Large intestine (tissue), 3 donors: Measurements from ENCODE around the gene STARD10. TPM values are rescaled to one million over a fixed set of nuclear protein-coding genes. Genes with fewer than 3 reads are reported as not detected.

Experiments used
- DNase-seq, 2 donors: peaks; one replicate each; pipeline versions ENCODE4 v3.0.0 to v3.0.0-alpha.2; 2013
- H3K27ac ChIP-seq: one replicate; pipeline ENCODE4 v1.5.1; 2013; ENCODE audit warnings: low read length
- H3K27me3 ChIP-seq: 2 replicates; pipeline ENCODE4 v1.6.1; 2013; ENCODE audit warnings: low read length; ENCODE audit not compliant: control insufficient read depth, insufficient read depth
- H3K36me3 ChIP-seq: 2 replicates; pipeline ENCODE4 v1.6.1; 2013; ENCODE audit warnings: low read length; ENCODE audit not compliant: control insufficient read depth, insufficient read depth
- H3K4me1 ChIP-seq: one replicate; pipeline ENCODE4 v1.6.1; 2013; ENCODE audit warnings: low read length; ENCODE audit not compliant: control insufficient read depth, insufficient read depth
- H3K4me3 ChIP-seq: one replicate; pipeline ENCODE4 v1.5.1; 2013; ENCODE audit warnings: low read length
- H3K9me3 ChIP-seq: one replicate; pipeline ENCODE4 v1.6.1; 2013; ENCODE audit warnings: mild to moderate bottlenecking, low read depth, low read length, moderate library complexity; ENCODE audit not compliant: control insufficient read depth
- WGBS: methylation state at CpG from one replicate; pipeline ENCODE4 v1.1.5; 2013; ENCODE audit warnings: low lambda C conversion rate; ENCODE audit not compliant: insufficient coverage; 5-methylcytosine and 5-hydroxymethylcytosine counted together
- polyA plus RNA-seq: library from polyadenylated mRNA; unstranded; fragments of 120-200 nt; gene quantifications from one replicate; pipeline ENCODE4 v1.2.1, GENCODE V29; 2013

The STARD10 gene
- polyA plus RNA-seq, 1 donor: 331 TPM

DNA sequence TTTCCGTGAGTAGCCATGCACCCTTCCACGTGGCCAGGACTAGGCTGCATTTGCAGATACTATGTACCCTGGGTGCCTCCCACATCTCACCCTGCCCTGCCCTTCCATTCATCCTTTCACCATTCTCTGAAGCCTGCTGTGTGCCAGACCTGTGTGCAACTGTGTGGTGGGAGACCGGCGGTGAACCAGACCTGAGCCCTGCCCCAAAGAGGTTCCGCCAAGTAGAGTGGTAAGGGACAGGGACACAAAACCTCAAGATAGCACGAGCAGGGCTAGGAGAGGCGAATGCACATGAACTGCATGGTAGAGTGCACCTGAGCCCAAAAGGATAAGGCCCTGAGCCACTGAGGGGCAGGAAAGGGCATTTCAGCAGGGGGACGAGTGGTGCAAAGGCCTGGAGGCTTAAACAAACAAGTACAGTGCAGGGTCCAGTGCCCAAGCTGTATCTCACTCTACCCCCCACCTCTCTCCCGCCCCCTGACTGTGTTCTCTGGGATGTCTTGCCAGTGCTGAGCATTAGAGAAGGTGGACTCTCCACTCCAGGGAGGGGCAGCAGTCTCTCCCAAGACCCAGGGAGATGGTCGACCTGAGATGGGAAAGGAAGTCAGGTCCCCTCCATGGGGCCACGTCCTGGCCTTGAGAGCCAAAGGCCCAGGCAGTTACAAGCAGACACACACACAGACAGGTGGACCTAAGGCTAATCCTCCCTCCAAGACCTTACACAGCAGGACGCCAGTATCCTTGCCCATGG, 27.5 kb downstream of the STARD10 start:
- no peaks in the 10 kb centered on the region for H3K27me3 ChIP-seq
- H3K27ac ChIP-seq: peak overlapping the region; percentile 39
- H3K9me3 ChIP-seq: no peaks in the 10 kb centered on the region
- no peak overlapping the region for H3K4me3 ChIP-seq
- peaks cover 52% of the 10 kb centered on the region for H3K36me3 ChIP-seq
- no CpG with 5 or more reads among the region's 12 CpGs for WGBS
- H3K4me1 ChIP-seq: peaks cover 66% of the 10 kb centered on the region
- no peak for DNase-seq

DNA sequence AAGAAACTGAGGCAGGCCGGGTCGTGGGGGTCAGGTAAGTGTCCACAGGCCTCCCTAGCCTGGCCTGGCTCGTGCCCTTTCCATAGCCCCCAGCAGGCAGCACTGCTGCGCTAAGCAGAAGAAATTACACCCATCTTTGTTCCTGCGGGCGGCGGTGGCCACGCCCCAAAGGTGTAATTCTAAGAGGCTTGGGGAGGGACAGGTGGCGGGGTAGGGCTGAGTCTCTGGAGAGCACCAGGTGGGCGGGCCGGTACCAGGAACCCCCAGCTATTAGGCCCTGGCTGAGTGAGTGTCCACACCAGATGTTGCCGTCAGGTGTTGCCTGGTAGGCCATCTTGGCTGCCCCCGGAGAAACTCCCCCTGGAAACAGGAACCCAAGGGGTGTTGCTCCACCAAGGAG, 29.3 kb downstream of the STARD10 start:
- H3K27me3 ChIP-seq: no peaks in the 10 kb centered on the region
- H3K9me3 ChIP-seq: no peaks in the 10 kb centered on the region
- peak; percentile 73 to 90 for DNase-seq
- H3K4me1 ChIP-seq: peaks cover 60% of the 10 kb centered on the region
- no CpG with 5 or more reads among the region's 13 CpGs for WGBS
- peak overlapping the region; percentile 66 for H3K27ac ChIP-seq
- H3K4me3 ChIP-seq: no peak overlapping the region
- peaks cover 47% of the 10 kb centered on the region for H3K36me3 ChIP-seq

DNA sequence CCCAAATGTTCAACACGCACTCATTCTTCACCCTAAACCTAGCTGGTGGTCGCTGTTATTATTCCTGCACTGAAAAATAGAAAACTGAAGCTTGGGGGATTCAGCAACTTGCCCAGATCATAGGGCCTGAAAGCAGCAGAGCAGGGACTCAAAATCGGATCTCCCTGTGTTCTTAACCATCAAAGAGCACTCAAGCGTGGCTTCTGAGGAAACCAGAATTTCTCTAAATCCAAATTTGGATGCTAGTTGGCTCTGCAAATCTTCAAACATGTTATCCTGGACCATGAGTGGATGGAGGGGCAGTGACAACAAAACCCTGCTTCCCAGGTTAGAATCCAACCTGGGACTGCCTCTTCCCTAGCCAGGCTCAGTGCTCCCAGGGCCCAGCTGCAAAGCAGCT, 30.0 kb downstream of the STARD10 start:
- H3K9me3 ChIP-seq: no peaks in the 10 kb centered on the region
- H3K36me3 ChIP-seq: peaks cover 52% of the 10 kb centered on the region
- H3K27ac ChIP-seq: peak overlapping the region; percentile 66
- DNase-seq: no peak
- no peak overlapping the region for H3K4me3 ChIP-seq
- no peaks in the 10 kb centered on the region for H3K27me3 ChIP-seq
- no CpG with 5 or more reads among the region's 4 CpGs for WGBS
- peaks cover 59% of the 10 kb centered on the region for H3K4me1 ChIP-seq

DNA sequence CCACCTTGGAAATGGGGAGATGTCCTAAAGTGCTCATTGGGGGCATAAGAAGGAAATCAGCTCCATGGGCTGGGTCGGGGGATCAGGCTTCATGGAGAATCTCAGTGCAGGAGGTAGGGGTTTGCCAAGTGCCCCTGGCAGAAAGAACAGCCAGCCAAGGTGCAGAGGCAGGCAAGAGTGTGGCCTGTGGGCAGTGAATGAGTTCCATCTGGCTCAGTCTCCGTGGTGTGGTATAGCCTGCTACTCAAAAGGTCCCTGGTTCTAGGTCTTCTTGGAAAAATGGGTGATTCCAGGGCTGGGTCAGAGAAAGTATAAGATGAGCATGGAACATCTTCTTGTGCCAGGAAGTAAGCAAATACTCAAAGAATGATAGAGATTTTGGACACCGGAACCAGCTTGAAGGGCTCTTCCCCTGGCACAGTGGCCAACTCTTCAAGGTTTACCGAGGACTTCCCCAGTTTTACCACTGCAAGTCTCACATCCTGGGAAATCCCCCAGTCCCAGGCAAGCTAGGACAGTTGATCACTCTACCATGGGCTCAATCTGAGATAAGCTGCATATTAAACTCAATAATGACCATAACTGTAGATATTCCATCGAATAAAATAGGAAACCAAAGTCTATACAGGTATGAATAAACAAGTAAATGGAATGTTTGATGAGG, 31.1 kb downstream of the STARD10 start:
- Histone ChIP-seq H3K27ac (no peak overlapping the region), H3K4me3 (no peak overlapping the region), H3K4me1 (peaks cover 48% of the 10 kb centered on the region), H3K9me3 (no peaks in the 10 kb centered on the region), H3K27me3 (no peaks in the 10 kb centered on the region), H3K36me3 (peaks cover 52% of the 10 kb centered on the region)
- no CpG with 5 or more reads among the region's 5 CpGs for WGBS
- no peak for DNase-seq

DNA sequence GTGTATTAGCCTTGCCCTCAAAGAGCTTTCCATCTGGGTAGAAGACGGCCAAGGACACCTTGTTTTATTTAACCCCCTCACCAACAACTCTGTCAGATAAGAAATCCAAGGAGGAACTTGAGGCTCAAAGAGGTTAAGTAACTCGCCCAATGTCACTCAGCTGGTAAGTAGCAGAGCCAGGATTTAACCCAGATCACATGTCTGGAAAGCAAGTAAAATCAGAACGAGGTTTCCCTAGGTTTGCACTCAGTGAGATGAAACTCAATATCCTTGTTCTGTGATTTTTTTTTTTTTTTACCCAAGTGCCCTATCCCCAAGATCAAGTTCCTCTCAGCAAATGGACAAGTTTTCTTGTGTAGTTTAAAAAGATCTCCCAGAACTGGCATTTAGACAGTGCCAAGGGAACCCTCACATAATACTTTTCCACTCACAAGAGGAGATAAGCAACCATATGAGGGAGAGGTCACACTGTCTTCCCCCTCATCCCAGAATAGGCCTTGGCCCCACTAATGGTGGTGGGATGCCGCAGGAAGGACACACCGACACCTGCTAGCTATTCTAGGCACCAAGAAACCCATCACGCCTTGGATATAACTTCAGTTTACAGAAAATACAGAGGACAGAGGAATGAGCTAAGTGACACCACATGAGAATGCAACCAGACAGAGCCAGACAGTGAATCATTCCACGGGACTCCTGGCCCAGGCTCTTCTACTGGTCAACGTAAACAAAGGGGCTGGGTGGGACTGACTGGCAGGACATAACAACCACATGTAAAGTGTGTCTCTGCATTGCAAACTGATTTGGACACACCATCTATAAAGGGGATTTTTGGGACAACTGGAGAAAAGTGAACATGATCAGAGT, 33.1 kb downstream of the STARD10 start:
- Histone ChIP-seq H3K9me3 (no peaks in the 10 kb centered on the region), H3K36me3 (peaks cover 59% of the 10 kb centered on the region), H3K4me1 (peaks cover 36% of the 10 kb centered on the region), H3K27ac (no peak overlapping the region), H3K27me3 (no peaks in the 10 kb centered on the region), H3K4me3 (no peak overlapping the region)
- DNase-seq: no peak
- WGBS: no CpG with 5 or more reads among the region's 8 CpGs

DNA sequence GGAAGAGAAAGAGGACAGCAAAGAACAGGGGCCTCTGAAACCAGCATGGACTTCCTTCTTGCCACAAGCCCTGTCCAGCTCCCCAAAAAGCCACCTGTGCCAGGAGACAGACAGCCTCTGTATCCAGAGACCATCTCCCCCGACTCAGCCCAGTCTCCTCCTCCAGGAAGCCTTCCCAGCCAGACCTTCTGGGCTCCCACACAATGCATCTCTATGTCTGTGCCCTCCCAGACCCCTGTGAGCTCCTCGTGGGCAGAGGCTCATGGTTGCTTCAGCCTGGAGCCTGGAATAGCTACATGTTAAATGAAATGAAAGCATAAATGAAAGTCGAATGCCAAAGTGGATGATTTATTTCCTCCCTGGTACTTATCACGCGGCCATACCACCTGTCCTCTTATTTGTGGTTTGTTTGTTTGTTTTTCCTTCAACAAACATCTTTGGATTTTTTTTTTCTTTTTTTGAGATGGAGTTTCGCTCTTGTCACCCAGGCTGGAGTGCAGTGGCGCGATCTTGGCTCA, 34.3 kb downstream of the STARD10 start:
- Histone ChIP-seq H3K9me3 (no peaks in the 10 kb centered on the region), H3K4me1 (peaks cover 37% of the 10 kb centered on the region), H3K4me3 (no peak overlapping the region), H3K27ac (no peak overlapping the region), H3K27me3 (no peaks in the 10 kb centered on the region), H3K36me3 (peaks cover 66% of the 10 kb centered on the region)
- WGBS: no CpG with 5 or more reads among the region's 8 CpGs
- DNase-seq: no peak

DNA sequence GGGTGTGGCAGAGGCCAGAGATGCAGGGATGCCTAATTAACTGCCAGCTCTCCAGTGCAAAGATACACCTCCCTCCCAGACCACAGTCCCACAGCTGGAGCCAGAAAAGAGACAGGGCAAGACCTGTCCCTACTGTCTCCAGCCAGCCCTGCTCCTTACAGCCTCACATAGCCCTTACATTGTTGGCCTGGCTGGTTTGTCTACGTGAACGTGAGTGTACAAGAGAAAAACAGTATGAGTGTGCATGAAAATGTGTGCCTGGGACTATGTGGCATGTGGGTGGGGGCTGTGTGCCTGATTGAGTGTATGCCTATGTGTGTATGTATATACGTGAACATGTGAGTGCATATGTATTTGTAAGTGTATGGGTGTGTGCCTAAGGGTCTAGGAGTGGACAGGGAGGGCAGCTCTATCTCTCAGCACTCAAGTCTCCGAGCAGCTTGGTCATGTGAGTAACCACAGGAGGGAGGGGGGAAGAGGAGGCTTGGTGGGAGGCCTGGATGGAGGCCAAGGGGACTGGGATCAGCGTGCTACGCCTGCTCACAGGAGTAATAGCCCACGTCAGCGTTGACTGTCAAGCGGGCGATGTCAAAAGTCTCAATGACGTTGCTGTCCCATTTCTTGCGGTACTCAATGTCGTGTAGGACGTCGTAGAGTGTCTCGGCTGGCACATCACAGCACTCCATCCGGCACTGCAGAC, 35.0 kb downstream of the STARD10 start:
- peaks cover 73% of the 10 kb centered on the region for H3K36me3 ChIP-seq
- no CpG with 5 or more reads among the region's 17 CpGs for WGBS
- H3K27ac ChIP-seq: no peak overlapping the region
- H3K4me3 ChIP-seq: no peak overlapping the region
- H3K9me3 ChIP-seq: no peaks in the 10 kb centered on the region
- H3K4me1 ChIP-seq: peaks cover 33% of the 10 kb centered on the region
- no peaks in the 10 kb centered on the region for H3K27me3 ChIP-seq
- peak in 1 of 2 donors; percentile 58 for DNase-seq

DNA sequence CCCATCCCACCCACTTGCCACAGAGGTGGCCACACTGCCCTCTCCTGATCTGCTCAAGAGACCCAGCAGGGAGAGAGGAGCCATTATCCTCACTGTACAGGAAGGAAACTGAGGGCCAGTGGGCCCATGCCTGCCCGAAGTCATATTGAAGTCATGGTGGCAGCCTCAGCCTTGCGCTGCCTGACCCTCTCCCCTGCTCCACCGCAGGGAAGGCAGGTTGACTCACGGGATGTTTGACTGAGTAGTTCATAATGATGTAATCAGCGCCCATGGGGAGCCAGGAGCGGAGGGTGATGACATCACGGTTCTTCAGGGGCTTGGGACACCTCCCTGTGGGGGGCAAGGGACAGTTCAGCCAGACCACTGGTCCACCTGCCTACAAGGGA, 35.5 kb downstream of the STARD10 start:
- Histone ChIP-seq H3K27ac (no peak overlapping the region), H3K4me3 (no peak overlapping the region), H3K4me1 (peaks cover 33% of the 10 kb centered on the region), H3K9me3 (no peaks in the 10 kb centered on the region), H3K27me3 (no peaks in the 10 kb centered on the region), H3K36me3 (peaks cover 76% of the 10 kb centered on the region)
- DNase-seq: no peak
- no CpG with 5 or more reads among the region's 7 CpGs for WGBS

DNA sequence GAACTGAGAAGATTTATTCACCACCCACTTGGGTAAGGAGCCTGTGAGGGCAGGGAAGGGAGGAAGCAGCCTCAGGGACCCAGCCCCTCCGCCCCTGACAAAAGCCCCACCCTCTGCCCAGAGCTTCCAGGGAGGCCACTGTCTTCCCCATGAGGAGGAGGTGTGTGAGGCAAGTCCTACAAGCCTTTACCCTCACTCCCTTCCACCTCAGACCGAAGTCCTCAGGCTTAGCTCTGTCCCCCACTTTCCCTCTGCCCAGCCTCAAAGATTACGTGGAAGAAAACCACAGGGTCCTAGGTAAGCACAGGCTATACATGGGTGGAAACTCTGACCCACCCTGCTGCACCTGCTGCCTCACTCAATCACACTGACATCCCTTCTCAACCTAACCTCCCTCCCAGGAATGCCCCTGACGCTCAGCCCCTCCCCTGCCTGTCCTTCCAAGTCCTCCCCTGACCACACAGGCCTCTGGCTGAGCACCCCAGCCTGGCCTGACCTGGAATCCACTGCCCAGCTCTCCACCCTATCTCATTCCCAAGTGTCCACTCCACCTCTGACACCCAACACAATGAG, 38.0 kb downstream of the STARD10 start:
- Histone ChIP-seq H3K4me3 (no peak overlapping the region), H3K36me3 (peaks cover 61% of the 10 kb centered on the region), H3K4me1 (peaks cover 42% of the 10 kb centered on the region), H3K27ac (peak overlapping the region; percentile 77), H3K9me3 (no peaks in the 10 kb centered on the region), H3K27me3 (no peaks in the 10 kb centered on the region)
- no CpG with 5 or more reads among the region's 4 CpGs for WGBS
- DNase-seq: peak; percentile 87 to 94
